HepG2 (cell line): ENCODE results near the gene LRRC10B. TPM values are rescaled to one million over a fixed set of nuclear protein-coding genes. Genes with fewer than 3 reads are reported as not detected.

ENCODE experiments used
- ATAC-seq: fragments of 200-7000 bp; cut with Tn5 transposase; 3 replicates; pipeline ENCODE4 v1.9.1; 2020; ENCODE audit warnings: mild to moderate bottlenecking, moderate library complexity
- BruUV-seq: library from RNA; stranded (reverse); fragments of 400-500 nt; replicated peaks from 2 replicates; lab custom pipeline; 2021; lab: Mats Ljungman, UMichigan
- CTCF ChIA-PET: fragments of 300-600 bp; formaldehyde crosslinking; extraction: SDS; loops from one replicate; lab custom pipeline; 2021; ENCODE audit warnings: low total read pairs, inconsistent platforms, low intra/inter-chr PET ratio; lab: Yijun Ruan, JAX
- POLR2A ChIA-PET: fragments of 350-600 bp; sonication (Branson Sonifier 250); formaldehyde crosslinking; loops from one replicate; lab custom pipeline; 2020; ENCODE audit warnings: antibody characterized with exemption, inconsistent platforms; lab: Yijun Ruan, JAX
- DNase-seq: peaks from one replicate; pipeline ENCODE4 v3.0.0-alpha.2; 2015; ENCODE audit warnings: low spot score
- FAIRE-seq: peaks from 3 replicates; lab custom pipeline; 2011; peaks lifted over from hg19 to GRCh38; lab: Jason Lieb, UNC
- H2AFZ ChIP-seq: one replicate; pipeline ENCODE4 v1.6.1; 2011; ENCODE audit warnings: low read length, inconsistent platforms
- H3K27ac ChIP-seq: fragments of 300-600 bp; 3 replicates; pipeline ENCODE4 v1.8.0; 2011; ENCODE audit warnings: mixed run types, mild to moderate bottlenecking, mixed read lengths, low read length, inconsistent platforms; ENCODE audit not compliant: insufficient read depth; ENCODE audit errors: extremely low read length
- H3K27me3 ChIP-seq, 2 experiments: fragments of 200-600 bp in 1 of 2; 2 replicates in 1 of 2; 3 replicates in 1 of 2; pipeline versions ENCODE4 v1.6.0 to v1.8.0; 2011; ENCODE audit warnings: low read length in 2 of 2, mild to moderate bottlenecking in 2 of 2, moderate library complexity in 2 of 2, inconsistent platforms in 1 of 2; ENCODE audit not compliant: insufficient read depth in 2 of 2, control insufficient read depth in 1 of 2
- H3K36me3 ChIP-seq, 2 experiments: fragments of 200-600 bp in 1 of 2; replicated peaks in 1 of 2; 2 replicates in 1 of 2; 3 replicates in 1 of 2; pipeline versions ENCODE4 v1.5.1 to v1.8.0; 2011; ENCODE audit warnings: low read length in 2 of 2, inconsistent platforms in 1 of 2; ENCODE audit not compliant: insufficient read depth in 2 of 2, control insufficient read depth in 1 of 2
- H3K4me1 ChIP-seq: 2 replicates; pipeline ENCODE4 v1.5.1; 2012; ENCODE audit warnings: low read length, inconsistent platforms; ENCODE audit not compliant: insufficient read depth
- H3K4me2 ChIP-seq: 2 replicates; pipeline ENCODE4 v1.6.0; 2011; ENCODE audit warnings: low read depth, low read length, inconsistent platforms
- H3K4me3 ChIP-seq, 3 experiments: fragments of 200-600 bp in 1 of 3; sonication (generic), shearing (Covaris generic) in 1 of 3; replicated peaks in 1 of 3; 2 replicates each; pipeline ENCODE4 v1.5.1; 2011 to 2016; ENCODE audit warnings: low read length in 3 of 3, inconsistent platforms in 2 of 3, low read depth in 2 of 3, mild to moderate bottlenecking in 2 of 3, control low read depth in 1 of 3, mixed read lengths in 1 of 3; ENCODE audit not compliant: insufficient read depth in 1 of 3
- H3K79me2 ChIP-seq: one replicate; pipeline ENCODE4 v1.6.1; 2011; ENCODE audit warnings: low read length, inconsistent platforms; ENCODE audit not compliant: insufficient read depth
- H3K9ac ChIP-seq: 2 replicates; pipeline ENCODE4 v1.6.0; 2011; ENCODE audit warnings: mild to moderate bottlenecking, low read depth, low read length, inconsistent platforms; ENCODE audit not compliant: insufficient read depth
- H3K9me3 ChIP-seq: 2 replicates; pipeline ENCODE4 v1.5.1; 2012; ENCODE audit warnings: mild to moderate bottlenecking, low read length
- H4K20me1 ChIP-seq: 2 replicates; pipeline ENCODE4 v1.6.0; 2011; ENCODE audit warnings: inconsistent platforms, mild to moderate bottlenecking, low read length, moderate library complexity; ENCODE audit not compliant: insufficient read depth
- ARNT2 ChIP-seq: sonication (generic); formaldehyde crosslinking; IDR thresholded peaks from 2 replicates; pipeline ENCODE4 v1.8.0; 2022; ENCODE audit warnings: mild to moderate bottlenecking, low read depth, missing genetic modification reagents, moderate library complexity
- ELF4 ChIP-seq: sonication (generic); formaldehyde crosslinking; IDR thresholded peaks from 2 replicates; pipeline ENCODE4 v1.5.0; 2020; ENCODE audit warnings: missing genetic modification reagents, mild to moderate bottlenecking, moderate library complexity, borderline replicate concordance
- FOXO1 ChIP-seq: sonication (generic); formaldehyde crosslinking; IDR thresholded peaks from 2 replicates; pipeline ENCODE4 v1.4.0; 2020; ENCODE audit warnings: missing genetic modification reagents
- FUBP1 ChIP-seq: sonication (generic); formaldehyde crosslinking; IDR thresholded peaks from 2 replicates; pipeline ENCODE4 v1.5.1; 2020; ENCODE audit warnings: missing genetic modification reagents, mild to moderate bottlenecking, borderline replicate concordance
- SRSF1 ChIP-seq: fragments of 200-400 bp; formaldehyde crosslinking; optimal IDR thresholded peaks from 2 replicates; pipeline ENCODE3; 2017; ENCODE audit warnings: mild to moderate bottlenecking, low read depth, low read length, moderate library complexity
- TOPORS ChIP-seq: sonication (generic); formaldehyde crosslinking; IDR thresholded peaks from 2 replicates; pipeline ENCODE4 v1.8.0; 2023; ENCODE audit warnings: mild to moderate bottlenecking, missing genetic modification reagents
- ZBTB10 ChIP-seq: sonication (generic); formaldehyde crosslinking; IDR thresholded peaks from 2 replicates; pipeline ENCODE4 v1.4.0; 2020; ENCODE audit warnings: missing genetic modification reagents, borderline replicate concordance
- ZNF652 ChIP-seq: IDR thresholded peaks from 2 replicates; pipeline ENCODE4 v1.6.1; 2016; ENCODE audit warnings: low read depth, borderline replicate concordance
- ZNF775 ChIP-seq: sonication (generic); formaldehyde crosslinking; IDR thresholded peaks from 2 replicates; pipeline ENCODE4 v1.4.0; 2020; ENCODE audit warnings: missing genetic modification reagents, mild to moderate bottlenecking, moderate library complexity, borderline replicate concordance
- ZNF782 ChIP-seq: sonication (generic); formaldehyde crosslinking; IDR thresholded peaks from 2 replicates; pipeline ENCODE4 v1.4.0; 2020; ENCODE audit warnings: missing genetic modification reagents, mild to moderate bottlenecking, borderline replicate concordance
- WGBS: methylation state at CpG from one replicate; pipeline ENCODE4 v1.1.6; 2017; ENCODE audit warnings: low lambda C conversion rate; 5-methylcytosine and 5-hydroxymethylcytosine counted together
- in situ Hi-C: cut with HindIII; loops from 2 replicates; pipeline ENCODE4 v1.10.0; 2017; ENCODE audit warnings: low pct_unique_long_range_greater_than_20kb; ENCODE audit not compliant: extremely low pct_ligation_motif_present
- intact Hi-C: fragments of 100-400 bp; cut with micrococcal nuclease; formaldehyde crosslinking; loops from one replicate; pipeline ENCODE4 v1.10.0; 2022; ENCODE audit not compliant: unreplicated experiment
- polyA plus RNA-seq, 8 experiments: library from polyadenylated mRNA; depleted of rRNA in 3 of 8; stranded (reverse) in 7 of 8; unstranded in 1 of 8; fragments of >200 nt; fragmentation: Illumina TruSeq in 4 of 8; extraction: Trizol in 4 of 8; gene quantifications; 2 replicates each; pipeline versions ENCODE4 v1.2.1 to v1.2.3, GENCODE V29; 2011 to 2016; ENCODE audit warnings: low read depth in 4 of 8, missing spikeins in 1 of 8, mixed read lengths in 1 of 8; ENCODE audit not compliant: insufficient read depth in 1 of 8
- total RNA-seq, 5 experiments: library from RNA; depleted of rRNA; stranded (reverse); fragments of >200 nt; fragmentation: Illumina TruSeq; extraction: Trizol; gene quantifications; 2 replicates each; pipeline ENCODE4 v1.2.3, GENCODE V29; 2016; ENCODE audit warnings: low read depth in 1 of 5

Gene LRRC10B
- total and polyA plus RNA-seq, 2 of the 13 experiments (the other 11 are each of a cell fraction or from before 2014, with no cell fraction given), result not detected

GRCh38 chr11:61524446-61524845 is 15.9 kb downstream of the LRRC10B start (continued):
- TF ChIP-seq ZBTB10 (CRISPR knock-in tag) (no peak), ELF4 (CRISPR knock-in tag) (no peak), ZNF782 (CRISPR knock-in tag) (no peak), ZNF775 (CRISPR knock-in tag) (no peak)
- TF ChIP-seq, all 625 proteins: peak for 0

- no peak for DNase-seq
- H3K79me2 ChIP-seq, result no peaks in the 10 kb centered on the region
- WGBS, result 86% methylated on average over 19 of the region's 19 CpGs
Measured at GRCh38 chr11:61524963-61525587, 16.5 kb downstream of the LRRC10B start.

More at GRCh38 chr11:61524963-61525587, 16.5 kb downstream of the LRRC10B start:
- H3K4me3 ChIP-seq, result no peak overlapping the region
- no TSS peak for BruUV-seq
- no peaks in the 10 kb centered on the region for H3K9me3 ChIP-seq
- H4K20me1 ChIP-seq, result no peaks in the 10 kb centered on the region
- peaks cover 19% of the 10 kb centered on the region for H3K4me1 ChIP-seq
- POLR2A ChIA-PET, result no interaction called here
- H3K27ac ChIP-seq, result no peak overlapping the region
- CTCF ChIA-PET, result no interaction called here
- no peak overlapping the region for H3K4me2 ChIP-seq
- ATAC-seq (no peak), FAIRE-seq (no peak)
- no peak for TF ChIP-seq ARNT2 (CRISPR knock-in tag)
- TF ChIP-seq TOPORS, result no peak
- TF ChIP-seq FOXO1 (CRISPR knock-in tag), result no peak
- no peak for TF ChIP-seq SRSF1
- TF ChIP-seq FUBP1, result no peak
- no peak for TF ChIP-seq ZNF652 (CRISPR knock-in tag)
- no peaks in the 10 kb centered on the region for H3K36me3 ChIP-seq
- H2AFZ ChIP-seq, result no peak overlapping the region
- intact Hi-C loops (no loop called here), in situ Hi-C loops (no loop called here)
- 0 out of 5 replicates have a peak, but pooled peaks cover 0 to 1% of the 10 kb centered on the region in 2 experiments for H3K27me3 ChIP-seq
- H3K9ac ChIP-seq, result no peak overlapping the region
